Thyroid gland (tissue), 4 donors: ENCODE results near the gene ODAD4. TPM values are rescaled to one million over a fixed set of nuclear protein-coding genes. Genes with fewer than 3 reads are reported as not detected.

ENCODE experiments used
- DNase-seq, 2 donors: peaks; one replicate each; pipeline ENCODE4 v3.0.0-alpha.2; 2019
- H3K27ac ChIP-seq, 3 donors: fragments of 200-600 bp; sonication (generic); 1 replicate in 2 of 3; 2 replicates in 1 of 3; pipeline ENCODE4 v1.5.1; 2016 to 2019; ENCODE audit warnings: mild to moderate bottlenecking in 1 of 3, moderate library complexity in 1 of 3
- H3K27me3 ChIP-seq: fragments of 200-600 bp; sonication (generic); one replicate; pipeline ENCODE4 v1.5.1; 2019
- H3K36me3 ChIP-seq, 2 donors: fragments of 200-600 bp; sonication (generic); one replicate each; pipeline ENCODE4 v1.5.1; 2016 to 2019
- H3K4me1 ChIP-seq, 2 donors: fragments of 200-600 bp; sonication (generic); one replicate each; pipeline ENCODE4 v1.5.1; 2017 to 2019
- H3K4me3 ChIP-seq, 3 donors: fragments of 200-600 bp; sonication (generic); replicated peaks in 1 of 3; 1 replicate in 2 of 3; 2 replicates in 1 of 3; pipeline ENCODE4 v1.5.1; 2016; ENCODE audit warnings: mild to moderate bottlenecking in 1 of 3
- H3K9me3 ChIP-seq: fragments of 200-600 bp; sonication (generic); one replicate; pipeline ENCODE4 v1.5.1; 2017
- POLR2A ChIP-seq, 2 donors: fragments of 450-650 bp; IDR thresholded peaks; one replicate each; pipeline ENCODE4 v1.6.1; 2017; ENCODE audit warnings: antibody characterized with exemption in 2 of 2, mild to moderate bottlenecking in 2 of 2, moderate library complexity in 1 of 2
- WGBS, 2 donors: methylation state at CpG; one replicate each; pipeline ENCODE4 v1.1.5; 2017; 5-methylcytosine and 5-hydroxymethylcytosine counted together
- intact Hi-C: fragments of 100-400 bp; cut with DNase I; formaldehyde crosslinking; loops from one replicate; pipeline ENCODE4 v1.15.1; 2023
- total RNA-seq, 4 donors: library from RNA; depleted of rRNA; stranded (reverse); fragments of >200 nt; gene quantifications; one replicate each; pipeline ENCODE4 v1.2.3, GENCODE V29; 2016
- TF ChIP-seq, protein P1 (sequence below), 6 experiments: fragments of 200-600 bp in 3 of 6; fragments of 450-650 bp in 3 of 6; sonication (generic) in 3 of 6; IDR thresholded peaks; one replicate each; pipeline ENCODE4 v1.5.1; 2016 to 2019; ENCODE audit warnings: antibody characterized with exemption in 6 of 6, mild to moderate bottlenecking in 2 of 6, inconsistent platforms in 1 of 6, moderate library complexity in 1 of 6

The ODAD4 gene
- total RNA-seq, 4 donors from 2014 or later: 3.0 to 8.2 (median 3.8) TPM

DNA sequence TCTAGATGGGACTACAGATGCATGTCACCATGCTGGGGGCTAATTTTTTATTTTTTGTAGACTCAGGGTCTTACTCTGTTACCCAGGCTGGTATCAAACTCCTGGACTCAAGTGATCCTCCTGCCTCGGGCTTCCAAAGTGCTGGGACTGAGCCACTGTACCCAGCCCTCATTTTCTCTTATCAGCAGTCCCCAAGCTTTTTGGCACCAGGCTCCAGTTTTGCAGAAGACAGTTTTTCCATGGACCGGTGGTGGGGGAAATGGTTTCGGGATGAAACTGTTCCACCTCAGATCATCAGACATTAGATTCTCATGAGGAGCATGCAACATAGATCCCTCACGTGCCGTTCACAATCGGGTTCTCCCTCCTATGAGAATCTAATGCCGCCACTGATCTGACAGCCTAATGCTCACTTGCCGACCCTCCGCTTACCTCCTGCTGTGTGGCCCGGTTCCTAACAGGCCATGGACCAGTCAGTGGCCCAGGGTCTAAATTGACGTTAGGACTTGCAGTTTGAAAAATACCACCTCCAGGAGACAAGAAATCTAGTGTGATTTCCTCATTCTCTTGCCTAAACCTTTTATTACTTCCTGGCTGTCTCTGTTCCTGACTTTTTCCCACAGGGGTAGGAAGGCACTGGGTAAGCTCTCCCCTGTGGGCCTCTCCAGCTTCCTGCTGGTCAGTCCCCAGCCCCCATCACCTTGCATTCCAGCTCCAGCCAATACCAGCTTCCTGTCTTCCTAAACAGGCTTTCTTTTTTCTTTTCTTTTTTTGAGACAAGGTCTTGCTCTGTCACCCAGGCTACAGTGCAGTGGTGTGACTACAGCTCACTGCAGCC lies 26.8 kb downstream of the ODAD4 start:
- peaks cover 5 to 6% of the 10 kb centered on the region in 2 donors for H3K4me1 ChIP-seq
- DNase-seq: no peak
- TF ChIP-seq, protein P1, sequence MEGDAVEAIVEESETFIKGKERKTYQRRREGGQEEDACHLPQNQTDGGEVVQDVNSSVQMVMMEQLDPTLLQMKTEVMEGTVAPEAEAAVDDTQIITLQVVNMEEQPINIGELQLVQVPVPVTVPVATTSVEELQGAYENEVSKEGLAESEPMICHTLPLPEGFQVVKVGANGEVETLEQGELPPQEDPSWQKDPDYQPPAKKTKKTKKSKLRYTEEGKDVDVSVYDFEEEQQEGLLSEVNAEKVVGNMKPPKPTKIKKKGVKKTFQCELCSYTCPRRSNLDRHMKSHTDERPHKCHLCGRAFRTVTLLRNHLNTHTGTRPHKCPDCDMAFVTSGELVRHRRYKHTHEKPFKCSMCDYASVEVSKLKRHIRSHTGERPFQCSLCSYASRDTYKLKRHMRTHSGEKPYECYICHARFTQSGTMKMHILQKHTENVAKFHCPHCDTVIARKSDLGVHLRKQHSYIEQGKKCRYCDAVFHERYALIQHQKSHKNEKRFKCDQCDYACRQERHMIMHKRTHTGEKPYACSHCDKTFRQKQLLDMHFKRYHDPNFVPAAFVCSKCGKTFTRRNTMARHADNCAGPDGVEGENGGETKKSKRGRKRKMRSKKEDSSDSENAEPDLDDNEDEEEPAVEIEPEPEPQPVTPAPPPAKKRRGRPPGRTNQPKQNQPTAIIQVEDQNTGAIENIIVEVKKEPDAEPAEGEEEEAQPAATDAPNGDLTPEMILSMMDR (IDR thresholded peaks at IDR 0.05): no peak
- TF ChIP-seq POLR2A (IDR thresholded peaks at IDR 0.05): no peak
- intact Hi-C loops: no loop called here
- no peak overlapping the region for H3K4me3 ChIP-seq
- H3K27ac ChIP-seq: no peak overlapping the region
- no peaks in the 10 kb centered on the region for H3K27me3 ChIP-seq
- H3K9me3 ChIP-seq: no peaks in the 10 kb centered on the region
- no peaks in the 10 kb centered on the region for H3K36me3 ChIP-seq
- WGBS, 2 donors: 83 to 88% methylated on average over 11 of the region's 11 CpGs

DNA sequence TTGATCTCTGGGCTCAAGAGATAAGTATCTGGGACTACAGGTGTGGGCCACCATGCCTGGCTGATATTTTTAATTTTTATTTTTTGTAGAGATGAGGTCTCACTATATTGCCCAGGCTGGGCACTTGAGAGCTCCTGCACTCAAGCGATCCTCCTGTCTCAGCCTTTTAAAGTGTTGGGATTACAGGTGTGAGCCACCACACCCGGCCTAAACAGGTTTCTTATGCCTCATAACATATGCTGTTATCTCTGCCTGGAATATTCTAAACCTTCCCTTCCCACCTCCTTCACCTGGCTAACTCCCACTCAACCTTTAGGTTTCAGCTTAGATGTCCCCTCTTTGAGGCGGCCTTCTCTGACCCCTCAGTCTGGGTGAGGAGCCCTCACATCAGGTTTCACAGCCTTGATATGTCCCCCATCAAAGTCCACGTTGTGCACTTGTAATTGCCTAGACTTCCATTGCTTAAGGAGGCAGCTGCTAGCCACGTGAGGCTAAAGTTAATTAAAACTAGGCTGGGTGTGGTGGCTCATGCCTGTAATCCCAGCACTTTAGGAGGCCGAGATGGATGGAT lies 27.5 kb downstream of the ODAD4 start:
- intact Hi-C loops: no loop called here
- H3K4me1 ChIP-seq: peaks cover 6 to 8% of the 10 kb centered on the region in 2 donors

DNA sequence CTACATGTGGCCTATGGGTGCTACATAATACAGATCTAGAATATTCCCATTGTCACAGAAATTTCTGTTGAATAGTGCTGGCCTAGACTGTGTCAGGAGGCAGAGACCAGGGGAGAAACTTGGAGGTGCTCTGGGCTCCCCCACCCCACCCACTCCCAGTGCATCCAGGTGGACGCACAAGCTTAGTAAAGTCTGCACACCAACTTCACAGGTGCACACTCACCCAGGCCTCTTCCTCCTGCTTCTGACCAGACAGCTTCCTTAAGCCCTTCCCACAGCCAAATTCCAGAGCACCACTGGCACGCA lies 28.6 kb downstream of the ODAD4 start:
- Histone ChIP-seq H3K36me3 (no peaks in the 10 kb centered on the region), H3K27me3 (no peaks in the 10 kb centered on the region), H3K9me3 (no peaks in the 10 kb centered on the region), H3K4me1 (peaks cover 6 to 8% of the 10 kb centered on the region in 2 donors), H3K27ac (peak overlapping the region in 2 of 3 donors; percentile 46 to 54), H3K4me3 (no peak overlapping the region)
- WGBS, 2 donors: 47 to 56% methylated on average over 2 of the region's 2 CpGs
- TF ChIP-seq, protein P1 (IDR thresholded peaks at IDR 0.05): no peak
- no peak for TF ChIP-seq POLR2A (IDR thresholded peaks at IDR 0.05)
- intact Hi-C loops: no loop called here
- peak; percentile 16 to 29 for DNase-seq

More for the DNA sequence above, 27.5 kb downstream of the ODAD4 start:
- Histone ChIP-seq H3K27ac (no peak overlapping the region), H3K36me3 (no peaks in the 10 kb centered on the region), H3K9me3 (no peaks in the 10 kb centered on the region), H3K27me3 (no peaks in the 10 kb centered on the region), H3K4me3 (no peak overlapping the region)
- WGBS, 2 donors: 92 to 95% methylated on average over 6 of the region's 6 CpGs
- TF ChIP-seq POLR2A (IDR thresholded peaks at IDR 0.05): no peak
- TF ChIP-seq, protein P1 (IDR thresholded peaks at IDR 0.05): no peak
- DNase-seq: no peak

DNA sequence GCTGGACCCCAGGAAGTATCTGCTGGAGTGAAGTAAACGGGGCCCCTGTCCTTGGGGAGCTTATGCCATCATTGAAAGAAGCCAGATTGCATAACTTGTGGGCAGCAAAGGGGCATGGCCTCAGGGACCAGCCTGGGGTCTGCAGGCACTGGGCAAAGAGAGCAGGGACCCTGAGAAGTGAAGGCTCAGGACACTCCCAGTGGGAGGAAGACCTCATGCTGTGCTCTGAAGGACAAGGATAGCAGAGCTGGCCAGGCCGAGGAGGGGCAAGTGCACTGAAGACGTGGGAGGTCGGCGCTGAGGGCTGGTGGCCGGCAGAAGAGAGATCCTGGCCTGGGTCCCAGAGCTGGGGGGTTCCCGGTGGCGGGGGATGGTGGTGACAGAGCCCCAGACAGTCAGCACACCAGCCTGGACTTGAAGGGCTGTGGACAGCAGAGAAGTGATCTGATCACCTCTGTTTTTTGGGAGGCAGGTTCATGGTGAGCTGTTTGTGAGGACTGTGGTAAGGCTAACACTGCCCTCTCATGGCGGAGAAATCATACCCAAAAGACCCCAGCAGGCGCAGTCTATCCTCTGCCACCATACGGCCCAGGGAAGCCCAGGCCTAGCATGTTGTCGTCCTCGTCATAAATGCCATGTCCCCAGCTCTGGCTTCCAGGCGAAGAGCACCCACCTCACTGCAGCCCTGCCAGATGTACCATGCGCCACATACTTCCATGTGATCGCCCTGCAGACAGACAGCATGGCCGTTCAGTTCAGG lies 29.1 kb downstream of the ODAD4 start:
- no peaks in the 10 kb centered on the region for H3K36me3 ChIP-seq
- H3K27ac ChIP-seq: peak overlapping the region in 2 of 3 donors; percentile 46 to 54
- DNase-seq: peak; percentile 59 to 70
- peaks cover 6 to 8% of the 10 kb centered on the region in 2 donors for H3K4me1 ChIP-seq
- no peaks in the 10 kb centered on the region for H3K27me3 ChIP-seq
- TF ChIP-seq POLR2A (IDR thresholded peaks at IDR 0.05): no peak
- TF ChIP-seq, protein P1 (IDR thresholded peaks at IDR 0.05): peak in 4 of 6 experiments; percentile 47 to 64 (median 55)
- intact Hi-C loops: loop anchor here (5.0 to 10.0 kb wide), 2 partner anchors 158 to 225 kb away; partner anchors contain the start of gene HAP1
- no peak overlapping the region for H3K4me3 ChIP-seq
- WGBS, 2 donors: 42 to 49% methylated on average over 12 to 17 of the region's 17 CpGs
- H3K9me3 ChIP-seq: no peaks in the 10 kb centered on the region
